Suppressor macrophage treated with lipopolysaccharide for 4 hours (primary cell): Measurements from ENCODE around the gene ABTB1.

Experiments
- DNase-seq: peaks from one replicate; pipeline ENCODE4 v3.0.0-alpha.2; 2020

The ABTB1 gene

GRCh38 chr3:127722091-127722784, 49.5 kb downstream of the ABTB1 start:
- DNase-seq, result no peak

DNA sequence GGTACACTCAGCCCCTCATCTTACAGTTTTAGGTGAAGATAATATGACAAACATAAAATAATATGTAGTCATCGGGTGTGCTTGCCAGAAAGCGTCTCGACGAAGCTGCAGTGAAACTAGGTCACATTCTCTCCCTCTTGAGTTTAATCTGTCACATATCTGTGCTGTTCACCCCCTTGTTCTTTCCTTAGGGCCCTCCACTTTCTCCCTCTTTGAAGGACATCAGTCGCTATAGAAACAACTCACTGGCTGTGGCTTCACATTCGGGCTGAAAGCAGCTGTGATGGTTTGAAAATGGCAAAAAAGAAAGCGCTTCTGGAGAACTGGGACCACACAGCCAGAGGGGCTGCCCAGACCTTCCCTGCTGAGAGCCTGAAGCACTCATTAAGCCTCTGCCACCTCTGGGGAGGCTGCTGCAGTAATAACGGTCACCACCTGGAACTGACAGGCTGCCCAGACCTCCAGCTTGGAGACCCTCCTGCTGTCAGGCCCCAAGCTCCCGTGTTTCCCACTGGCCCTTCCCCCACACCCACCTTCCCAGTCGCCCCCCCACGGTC, 50.3 kb downstream of the ABTB1 start:
- DNase-seq, result no peak

DNA sequence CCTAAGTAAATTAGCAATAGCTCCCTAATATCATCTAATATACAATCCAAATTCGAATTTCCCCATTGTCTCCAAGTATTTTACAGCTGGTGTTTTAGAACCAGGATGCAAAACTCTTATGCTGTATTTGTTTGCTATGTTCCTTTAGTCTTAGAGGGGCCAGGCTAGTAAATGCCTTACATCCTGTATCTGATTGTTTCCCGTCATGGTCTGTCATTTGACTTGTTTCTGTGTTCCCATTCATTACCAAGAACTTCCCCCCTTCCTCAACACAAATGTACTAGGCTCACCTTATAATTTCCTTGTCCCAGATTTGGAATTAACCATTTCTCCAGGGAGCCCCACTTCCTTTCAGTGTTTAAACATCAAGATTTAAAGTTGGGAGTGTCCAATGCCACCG, 54.1 kb downstream of the ABTB1 start:
- no peak for DNase-seq

DNA sequence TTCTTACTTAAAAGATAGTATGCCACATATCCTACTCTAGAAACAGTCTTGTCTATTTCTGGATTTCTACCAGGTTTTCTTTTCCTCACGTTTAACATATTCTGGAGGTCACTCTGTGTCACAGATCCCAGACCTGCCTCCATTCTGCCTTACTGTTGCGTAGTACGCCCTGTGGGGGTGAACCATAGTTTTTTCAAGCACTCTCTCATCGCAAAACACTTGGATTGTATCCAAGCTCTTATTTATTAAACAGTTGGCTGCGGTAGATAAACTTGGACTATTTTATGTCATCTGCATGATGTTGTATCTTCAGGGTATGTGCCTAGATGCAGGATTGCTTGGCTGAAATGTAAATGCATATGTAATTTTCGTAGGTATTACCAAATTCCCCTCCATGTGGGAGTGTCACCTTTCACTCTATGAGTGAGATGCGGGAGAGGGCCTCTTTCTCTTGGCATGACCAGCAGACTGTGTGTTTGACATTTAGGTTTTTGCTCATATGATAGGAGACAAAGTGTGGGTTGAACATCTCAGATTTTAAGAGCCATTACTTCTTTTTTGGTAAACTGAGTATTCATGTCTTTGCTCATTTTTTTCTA, 55.8 kb downstream of the ABTB1 start:
- DNase-seq, result peak; percentile 54

GRCh38 chr3:127729556-127730056, 56.9 kb downstream of the ABTB1 start:
- DNase-seq, result peak; percentile 95

GRCh38 chr3:127730171-127730570, 57.4 kb downstream of the ABTB1 start:
- no peak for DNase-seq
